Neural progenitor cell (in vitro differentiated cells): ENCODE measurements around the gene NR4A3. TPM values are rescaled to one million over a fixed set of nuclear protein-coding genes. Genes with fewer than 3 reads are reported as not detected.

Experiments
- DNase-seq: peaks from one replicate; pipeline ENCODE4 v3.0.0-alpha.2; 2016; ENCODE audit warnings: low spot score
- H2AFZ ChIP-seq: fragments of 200-600 bp; sonication (generic); replicated peaks from 2 replicates; pipeline ENCODE4 v1.6.1; 2016; ENCODE audit warnings: antibody characterized with exemption
- H3F3A ChIP-seq: fragments of 200-600 bp; sonication (generic); 2 replicates; pipeline ENCODE4 v1.6.1; 2016; ENCODE audit warnings: antibody characterized with exemption, low read depth
- H3K27ac ChIP-seq: fragments of 200-600 bp; sonication (generic); 2 replicates; pipeline ENCODE4 v1.5.1; 2016; ENCODE audit warnings: mild to moderate bottlenecking
- H3K27me3 ChIP-seq: fragments of 200-600 bp; sonication (generic); 2 replicates; pipeline ENCODE4 v1.6.1; 2016; ENCODE audit warnings: mild to moderate bottlenecking, moderate library complexity
- H3K36me3 ChIP-seq: fragments of 200-600 bp; sonication (generic); 2 replicates; pipeline ENCODE4 v1.5.1; 2016
- H3K4me1 ChIP-seq: fragments of 200-600 bp; sonication (generic); 2 replicates; pipeline ENCODE4 v1.6.1; 2016; ENCODE audit warnings: mixed run types
- H3K4me2 ChIP-seq: fragments of 200-600 bp; sonication (generic); 2 replicates; pipeline ENCODE4 v1.6.1; 2016
- H3K4me3 ChIP-seq: fragments of 200-600 bp; sonication (generic); 2 replicates; pipeline ENCODE4 v1.5.1; 2016
- H3K79me2 ChIP-seq: fragments of 200-600 bp; sonication (generic); 2 replicates; pipeline ENCODE4 v1.6.1; 2016; ENCODE audit warnings: low read depth
- H3K9ac ChIP-seq: fragments of 200-600 bp; sonication (generic); 2 replicates; pipeline ENCODE4 v1.6.1; 2016
- H3K9me3 ChIP-seq: fragments of 200-600 bp; sonication (generic); 2 replicates; pipeline ENCODE4 v1.5.1; 2016; ENCODE audit warnings: low read depth
- H4K20me1 ChIP-seq: fragments of 200-600 bp; sonication (generic); 2 replicates; pipeline ENCODE4 v1.6.1; 2016; ENCODE audit warnings: low read depth
- H3K27ac Mint-ChIP-seq: 3 replicates; pipeline ENCODE4 v1.8.0; 2021; ENCODE audit warnings: mixed read lengths
- H3K27me3 Mint-ChIP-seq: 2 replicates; pipeline ENCODE4 v1.8.0; 2022; ENCODE audit warnings: low read depth, mild to moderate bottlenecking, inconsistent platforms, moderate library complexity, mixed read lengths; ENCODE audit not compliant: insufficient read depth
- H3K36me3 Mint-ChIP-seq: 3 replicates; pipeline ENCODE4 v1.8.0; 2021; ENCODE audit warnings: mixed read lengths
- H3K4me1 Mint-ChIP-seq: 3 replicates; pipeline ENCODE4 v1.8.0; 2021; ENCODE audit warnings: mixed read lengths
- H3K4me3 Mint-ChIP-seq: 3 replicates; pipeline ENCODE4 v1.8.0; 2021; ENCODE audit warnings: mild to moderate bottlenecking, moderate library complexity, mixed read lengths
- H3K9me3 Mint-ChIP-seq: 3 replicates; pipeline ENCODE4 v1.8.0; 2020; ENCODE audit warnings: mixed read lengths
- EZH2 ChIP-seq: fragments of 200-600 bp; sonication (generic); IDR thresholded peaks from 2 replicates; pipeline ENCODE4 v1.6.1; 2017; ENCODE audit warnings: antibody characterized with exemption, mild to moderate bottlenecking, moderate library complexity
- EZH2phosphoT487 ChIP-seq: fragments of 200-600 bp; sonication (generic); IDR thresholded peaks from 2 replicates; pipeline ENCODE4 v1.6.1; 2017; ENCODE audit warnings: antibody characterized with exemption
- total RNA-seq: library from RNA; depleted of rRNA; stranded (reverse); fragments of >200 nt; gene quantifications from 2 replicates; pipeline ENCODE4 v1.2.3, GENCODE V29; 2015; ENCODE audit warnings: low replicate concordance
- TF ChIP-seq, protein P1 (sequence below): fragments of 200-600 bp; sonication (generic); IDR thresholded peaks from 2 replicates; pipeline ENCODE4 v1.5.1; 2017; ENCODE audit warnings: antibody characterized with exemption, mild to moderate bottlenecking

Gene NR4A3
- total RNA-seq, 1 donor from 2014 or later, result 0.26 TPM

- no peak overlapping the region for H3K27ac ChIP-seq
- H3F3A ChIP-seq, result no peaks in the 10 kb centered on the region
- no peaks in the 10 kb centered on the region for H3K36me3 ChIP-seq
- no peak for DNase-seq
- TF ChIP-seq, protein P1, sequence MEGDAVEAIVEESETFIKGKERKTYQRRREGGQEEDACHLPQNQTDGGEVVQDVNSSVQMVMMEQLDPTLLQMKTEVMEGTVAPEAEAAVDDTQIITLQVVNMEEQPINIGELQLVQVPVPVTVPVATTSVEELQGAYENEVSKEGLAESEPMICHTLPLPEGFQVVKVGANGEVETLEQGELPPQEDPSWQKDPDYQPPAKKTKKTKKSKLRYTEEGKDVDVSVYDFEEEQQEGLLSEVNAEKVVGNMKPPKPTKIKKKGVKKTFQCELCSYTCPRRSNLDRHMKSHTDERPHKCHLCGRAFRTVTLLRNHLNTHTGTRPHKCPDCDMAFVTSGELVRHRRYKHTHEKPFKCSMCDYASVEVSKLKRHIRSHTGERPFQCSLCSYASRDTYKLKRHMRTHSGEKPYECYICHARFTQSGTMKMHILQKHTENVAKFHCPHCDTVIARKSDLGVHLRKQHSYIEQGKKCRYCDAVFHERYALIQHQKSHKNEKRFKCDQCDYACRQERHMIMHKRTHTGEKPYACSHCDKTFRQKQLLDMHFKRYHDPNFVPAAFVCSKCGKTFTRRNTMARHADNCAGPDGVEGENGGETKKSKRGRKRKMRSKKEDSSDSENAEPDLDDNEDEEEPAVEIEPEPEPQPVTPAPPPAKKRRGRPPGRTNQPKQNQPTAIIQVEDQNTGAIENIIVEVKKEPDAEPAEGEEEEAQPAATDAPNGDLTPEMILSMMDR, result no peak
- no peak for TF ChIP-seq EZH2phosphoT487
- TF ChIP-seq EZH2, result no peak
- no peaks in the 10 kb centered on the region for H3K27me3 ChIP-seq
- Mint-ChIP-seq H3K27me3 (no peaks in the 10 kb centered on the region), H3K4me1 (peaks cover 5% of the 10 kb centered on the region), H3K27ac (no peak overlapping the region), H3K4me3 (no peak overlapping the region), H3K36me3 (no peaks in the 10 kb centered on the region), H3K9me3 (no peaks in the 10 kb centered on the region)
- no peak overlapping the region for H3K4me2 ChIP-seq
- no peaks in the 10 kb centered on the region for H4K20me1 ChIP-seq
- no peak overlapping the region for H3K9ac ChIP-seq
- no peak overlapping the region for H2AFZ ChIP-seq
- H3K4me3 ChIP-seq, result no peak overlapping the region
- H3K4me1 ChIP-seq, result peaks cover 9% of the 10 kb centered on the region
- no peaks in the 10 kb centered on the region for H3K9me3 ChIP-seq
- no peaks in the 10 kb centered on the region for H3K79me2 ChIP-seq
These were observed 37.9 kb upstream of the NR4A3 start for GRCh38 chr9:99783799-99784198.

GRCh38 chr9:99785010-99785590 lies 36.6 kb upstream of the NR4A3 start:
- no peak overlapping the region for H3K4me3 ChIP-seq
- H3K36me3 Mint-ChIP-seq, result no peaks in the 10 kb centered on the region
- no peak overlapping the region for H3K27ac ChIP-seq
- TF ChIP-seq EZH2phosphoT487 (no peak), EZH2 (no peak)
- TF ChIP-seq, protein P1, result no peak
- H3K79me2 ChIP-seq, result no peaks in the 10 kb centered on the region
- no peak overlapping the region for H2AFZ ChIP-seq
- no peaks in the 10 kb centered on the region for H3K36me3 ChIP-seq
- no peaks in the 10 kb centered on the region for H4K20me1 ChIP-seq
- H3K27me3 ChIP-seq, result no peaks in the 10 kb centered on the region
- H3K4me1 Mint-ChIP-seq, result peaks cover 5% of the 10 kb centered on the region
- no peak for DNase-seq
- peaks cover 9% of the 10 kb centered on the region for H3K4me1 ChIP-seq
- H3K4me3 Mint-ChIP-seq, result no peak overlapping the region
- no peaks in the 10 kb centered on the region for H3K9me3 Mint-ChIP-seq
- no peaks in the 10 kb centered on the region for H3K9me3 ChIP-seq
- no peak overlapping the region for H3K27ac Mint-ChIP-seq
- no peaks in the 10 kb centered on the region for H3K27me3 Mint-ChIP-seq
- H3K9ac ChIP-seq, result no peak overlapping the region
- H3F3A ChIP-seq, result no peaks in the 10 kb centered on the region
- H3K4me2 ChIP-seq, result no peak overlapping the region

DNA sequence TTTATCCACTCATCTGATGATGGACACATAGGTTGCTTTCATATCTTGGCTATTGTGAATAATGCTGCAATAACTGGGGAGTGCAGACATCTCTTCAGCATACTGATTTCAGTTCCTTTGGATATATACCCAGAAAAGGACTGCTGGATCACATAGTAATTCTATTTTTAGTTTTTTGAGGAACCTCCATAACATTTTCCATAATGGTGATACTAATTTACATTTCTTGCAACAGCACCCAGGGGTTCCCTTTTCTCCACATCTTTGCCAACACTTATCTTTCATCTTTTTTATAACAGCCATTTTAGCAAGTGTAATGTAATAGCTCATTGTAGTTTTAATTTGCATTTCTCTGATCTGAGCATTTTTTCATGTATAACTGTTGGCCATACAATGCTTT lies 34.1 kb upstream of the NR4A3 start:
- no peaks in the 10 kb centered on the region for H3K27me3 Mint-ChIP-seq
- Histone ChIP-seq H3F3A (no peaks in the 10 kb centered on the region), H3K4me2 (no peak overlapping the region), H3K4me1 (peaks cover 9% of the 10 kb centered on the region), H3K9me3 (no peaks in the 10 kb centered on the region), H2AFZ (no peak overlapping the region), H3K27me3 (no peaks in the 10 kb centered on the region), H3K27ac (no peak overlapping the region), H3K79me2 (no peaks in the 10 kb centered on the region), H4K20me1 (no peaks in the 10 kb centered on the region), H3K9ac (no peak overlapping the region), H3K36me3 (no peaks in the 10 kb centered on the region), H3K4me3 (no peak overlapping the region)
- H3K4me1 Mint-ChIP-seq, result peaks cover 5% of the 10 kb centered on the region
- H3K36me3 Mint-ChIP-seq, result no peaks in the 10 kb centered on the region
- no peak for DNase-seq
- no peak overlapping the region for H3K4me3 Mint-ChIP-seq
- no peak for TF ChIP-seq EZH2
- TF ChIP-seq, protein P1, result no peak
- TF ChIP-seq EZH2phosphoT487, result no peak
- H3K9me3 Mint-ChIP-seq, result no peaks in the 10 kb centered on the region
- no peak overlapping the region for H3K27ac Mint-ChIP-seq
